OCI-LY1 (cell line): Measurements from ENCODE around the gene CHSY1.

Source experiments
- H2AFZ ChIP-seq: fragments of 200-600 bp; sonication (generic), shearing (Covaris generic); 2 replicates; pipeline ENCODE4 v1.6.0; 2014; ENCODE audit warnings: antibody characterized with exemption, mild to moderate bottlenecking, low read length
- H3F3A ChIP-seq: fragments of 200-600 bp; sonication (generic), shearing (Covaris generic); 2 replicates; pipeline ENCODE4 v1.6.0; 2014; ENCODE audit warnings: mild to moderate bottlenecking, antibody characterized with exemption, low read length, moderate library complexity; ENCODE audit not compliant: insufficient read depth
- H3K27ac ChIP-seq: fragments of 200-600 bp; sonication (generic); 2 replicates; pipeline ENCODE4 v1.5.1; 2014; ENCODE audit warnings: low read length, mixed run types, mild to moderate bottlenecking, low read depth; ENCODE audit not compliant: poor library complexity, severe bottlenecking
- H3K27me3 ChIP-seq: fragments of 200-600 bp; sonication (generic); 2 replicates; pipeline ENCODE4 v1.6.0; 2014; ENCODE audit warnings: antibody characterized with exemption, mild to moderate bottlenecking, low read length, moderate library complexity; ENCODE audit not compliant: insufficient read depth
- H3K36me3 ChIP-seq: fragments of 200-600 bp; sonication (generic); 2 replicates; pipeline ENCODE4 v1.6.1; 2014; ENCODE audit warnings: mild to moderate bottlenecking, antibody characterized with exemption, low read length, moderate library complexity, mixed read lengths; ENCODE audit not compliant: insufficient read depth
- H3K4me1 ChIP-seq: fragments of 200-600 bp; sonication (generic); 2 replicates; pipeline ENCODE4 v1.5.1; 2014; ENCODE audit warnings: mild to moderate bottlenecking, low read length, moderate library complexity; ENCODE audit not compliant: insufficient read depth, severe bottlenecking
- H3K4me2 ChIP-seq: fragments of 200-600 bp; sonication (generic), shearing (Covaris generic); 2 replicates; pipeline ENCODE4 v1.6.1; 2014; ENCODE audit warnings: low read length
- H3K4me3 ChIP-seq: fragments of 200-600 bp; sonication (generic); 2 replicates; pipeline ENCODE4 v1.5.1; 2014; ENCODE audit warnings: low read length, low read depth, mild to moderate bottlenecking, mixed read lengths; ENCODE audit not compliant: poor library complexity, severe bottlenecking
- H3K79me2 ChIP-seq: fragments of 200-600 bp; shearing (Covaris generic); 2 replicates; pipeline ENCODE4 v1.6.1; 2016; ENCODE audit warnings: mixed run types, low read length, mixed read lengths; ENCODE audit not compliant: insufficient read depth
- H3K9ac ChIP-seq: fragments of 200-600 bp; sonication (generic), shearing (Covaris generic); 2 replicates; pipeline ENCODE4 v1.6.1; 2014; ENCODE audit warnings: mild to moderate bottlenecking, low read length, mixed read lengths
- H3K9me2 ChIP-seq: fragments of 200-600 bp; sonication (generic), shearing (Covaris generic); 2 replicates; pipeline ENCODE4 v1.6.1; 2014; ENCODE audit warnings: low read depth, mild to moderate bottlenecking, low read length, mixed read lengths
- H3K9me3 ChIP-seq: fragments of 200-600 bp; shearing (Covaris generic); 2 replicates; pipeline ENCODE4 v1.6.1; 2014; ENCODE audit warnings: low read length, mixed read lengths
- H4K20me1 ChIP-seq: fragments of 200-600 bp; sonication (generic), shearing (Covaris generic); 2 replicates; pipeline ENCODE4 v1.6.0; 2016; ENCODE audit warnings: mild to moderate bottlenecking, low read length; ENCODE audit not compliant: insufficient read depth
- CTCF ChIP-seq: fragments of 200-600 bp; sonication (generic), shearing (Covaris generic); IDR thresholded peaks from 2 replicates; pipeline ENCODE4 v1.5.1; 2017; ENCODE audit warnings: mild to moderate bottlenecking, antibody characterized with exemption, low read length, moderate library complexity, mixed read lengths
- EZH2 ChIP-seq: fragments of 200-600 bp; sonication (generic), shearing (Covaris generic); IDR thresholded peaks from 2 replicates; pipeline ENCODE4 v1.8.0; 2017; ENCODE audit warnings: borderline replicate concordance, mixed run types, mild to moderate bottlenecking, antibody characterized with exemption, low read length, moderate library complexity, mixed read lengths

Gene CHSY1

GRCh38 chr15:101275018-101275417, 23.2 kb upstream of the CHSY1 start:
- Histone ChIP-seq H3K79me2 (peaks cover 8% of the 10 kb centered on the region; the same call in 1 of the 2 replicates), H3K4me3 (no peak overlapping the region), H3K4me2 (no peak overlapping the region), H4K20me1 (no peaks in the 10 kb centered on the region), H3K27ac (no peak overlapping the region), H3K9me3 (no peaks in the 10 kb centered on the region), H2AFZ (no peak overlapping the region), H3K9me2 (no peaks in the 10 kb centered on the region), H3K4me1 (peaks cover 19% of the 10 kb centered on the region), H3K9ac (no peak overlapping the region), H3K27me3 (no peaks in the 10 kb centered on the region), H3F3A (no peaks in the 10 kb centered on the region), H3K36me3 (peaks cover 67% of the 10 kb centered on the region)
- no peak for TF ChIP-seq EZH2
- TF ChIP-seq CTCF, result no peak

GRCh38 chr15:101273534-101273933, 21.7 kb upstream of the CHSY1 start:
- peaks cover 61% of the 10 kb centered on the region for H3K36me3 ChIP-seq
- no peak overlapping the region for H3K4me3 ChIP-seq
- H3F3A ChIP-seq, result no peaks in the 10 kb centered on the region
- no peaks in the 10 kb centered on the region for H3K9me3 ChIP-seq
- no peak overlapping the region for H2AFZ ChIP-seq
- no peak overlapping the region for H3K27ac ChIP-seq
- no peak overlapping the region for H3K4me2 ChIP-seq
- H3K9ac ChIP-seq, result no peak overlapping the region
- TF ChIP-seq CTCF (no peak), EZH2 (no peak)
- peaks cover 8% of the 10 kb centered on the region; the same call in 1 of the 2 replicates for H3K79me2 ChIP-seq
- H3K9me2 ChIP-seq, result no peaks in the 10 kb centered on the region
- no peaks in the 10 kb centered on the region for H3K27me3 ChIP-seq
- H3K4me1 ChIP-seq, result peaks cover 19% of the 10 kb centered on the region
- no peaks in the 10 kb centered on the region for H4K20me1 ChIP-seq

- peaks cover 61% of the 10 kb centered on the region for H3K36me3 ChIP-seq
- H3K9me2 ChIP-seq, result no peaks in the 10 kb centered on the region
- H4K20me1 ChIP-seq, result no peaks in the 10 kb centered on the region
- H3K9ac ChIP-seq, result no peak overlapping the region
- no peaks in the 10 kb centered on the region for H3K9me3 ChIP-seq
- H3K4me2 ChIP-seq, result no peak overlapping the region
- H3K27ac ChIP-seq, result no peak overlapping the region
- no peak for TF ChIP-seq CTCF
- no peak for TF ChIP-seq EZH2
- H3K79me2 ChIP-seq, result peaks cover 8% of the 10 kb centered on the region; the same call in 1 of the 2 replicates
- H2AFZ ChIP-seq, result no peak overlapping the region
- no peaks in the 10 kb centered on the region for H3K27me3 ChIP-seq
- H3F3A ChIP-seq, result no peaks in the 10 kb centered on the region
- H3K4me1 ChIP-seq, result peaks cover 15% of the 10 kb centered on the region
- H3K4me3 ChIP-seq, result no peak overlapping the region
These were observed 20.7 kb upstream of the CHSY1 start for GRCh38 chr15:101272584-101272983.
